Pulmonary artery endothelial cell (primary cell): ENCODE measurements around the gene COA8. TPM values are rescaled to one million over a fixed set of nuclear protein-coding genes. Genes with fewer than 3 reads are reported as not detected.
"Not testable (repeated sequence)": the region's sequence is repeated elsewhere in the genome, so short reads cannot be mapped to it uniquely, and the experiment has no call there.

Experiments
- DNase-seq: peaks from one replicate; pipeline ENCODE4 v3.0.0-alpha.2; 2011; ENCODE audit warnings: low read depth, low spot score
- total RNA-seq: library from RNA; depleted of rRNA; stranded (reverse); fragments of >200 nt; gene quantifications from 2 replicates; pipeline ENCODE4 v1.2.3, GENCODE V29; 2014

Gene COA8
- total RNA-seq, 1 donor from 2014 or later, result 29.5 TPM

- no peak for DNase-seq
These were observed 6.6 kb downstream of the COA8 start for GRCh38 chr14:103569408-103569807.

GRCh38 chr14:103574104-103574503 lies 11.3 kb downstream of the COA8 start:
- no peak for DNase-seq

- no peak for DNase-seq
These were observed 12.0 kb downstream of the COA8 start for GRCh38 chr14:103574707-103575285.

GRCh38 chr14:103576371-103577024 lies 13.7 kb downstream of the COA8 start:
- peak; percentile 80 for DNase-seq

- no peak for DNase-seq
These were observed 15.8 kb downstream of the COA8 start for GRCh38 chr14:103578401-103579075.

GRCh38 chr14:103581206-103581605 lies 18.4 kb downstream of the COA8 start:
- DNase-seq, result no peak

GRCh38 chr14:103581954-103582703 lies 19.4 kb downstream of the COA8 start:
- DNase-seq, result no peak

- DNase-seq, result no peak
These were observed 21.7 kb downstream of the COA8 start for GRCh38 chr14:103584326-103584915.

- DNase-seq, result no peak
These were observed 30.8 kb downstream of the COA8 start for GRCh38 chr14:103593577-103593976.

- DNase-seq, result no peak
These were observed 31.5 kb downstream of the COA8 start for GRCh38 chr14:103594265-103594664.

GRCh38 chr14:103597623-103598377 lies 35.0 kb downstream of the COA8 start:
- no peak for DNase-seq

GRCh38 chr14:103600503-103600902 lies 37.7 kb downstream of the COA8 start:
- DNase-seq, result no peak

- no peak for DNase-seq
These were observed 41.9 kb downstream of the COA8 start for GRCh38 chr14:103604620-103605019.

- no peak for DNase-seq
These were observed 44.4 kb downstream of the COA8 start for GRCh38 chr14:103606963-103607668.

- no peak for DNase-seq
These were observed 45.1 kb downstream of the COA8 start for GRCh38 chr14:103607822-103608221.

- DNase-seq, result not testable (repeated sequence)
These were observed 46.3 kb downstream of the COA8 start for GRCh38 chr14:103609081-103609480.

GRCh38 chr14:103611215-103611614 lies 48.5 kb downstream of the COA8 start:
- DNase-seq, result no peak

GRCh38 chr14:103613517-103613916 lies 50.8 kb downstream of the COA8 start:
- no peak for DNase-seq

- no peak for DNase-seq
These were observed 54.0 kb downstream of the COA8 start for GRCh38 chr14:103616635-103617300.

GRCh38 chr14:103619057-103619456 lies 56.3 kb downstream of the COA8 start:
- DNase-seq, result no peak
